GM23338 (cell line): ENCODE data around the gene GUCD1. TPM values are rescaled to one million over a fixed set of nuclear protein-coding genes. Genes with fewer than 3 reads are reported as not detected.

Source experiments
- ATAC-seq: fragments of 200-7000 bp; cut with Tn5 transposase; 3 replicates; pipeline ENCODE4 v1.9.1; 2020
- DNase-seq: peaks from one replicate; pipeline ENCODE4 v3.0.0-alpha.2; 2015; ENCODE audit warnings: low spot score
- H2AFZ ChIP-seq: fragments of 200-600 bp; sonication (generic); 2 replicates; pipeline ENCODE4 v1.8.0; 2016; ENCODE audit warnings: antibody characterized with exemption, mild to moderate bottlenecking, moderate library complexity
- H3F3A ChIP-seq: fragments of 200-600 bp; sonication (generic); replicated peaks from 2 replicates; pipeline ENCODE4 v1.8.0; 2017; ENCODE audit warnings: antibody characterized with exemption, mixed run types, low read depth
- H3K27ac ChIP-seq: fragments of 200-600 bp; sonication (generic); 2 replicates; pipeline ENCODE4 v1.6.1; 2016; ENCODE audit warnings: low read depth
- H3K27me3 ChIP-seq: fragments of 200-600 bp; sonication (generic); 2 replicates; pipeline ENCODE4 v1.8.0; 2016; ENCODE audit warnings: mild to moderate bottlenecking, mixed run types, moderate library complexity; ENCODE audit not compliant: insufficient read depth
- H3K36me3 ChIP-seq: fragments of 200-600 bp; sonication (generic); 2 replicates; pipeline ENCODE4 v1.8.0; 2016; ENCODE audit warnings: mild to moderate bottlenecking; ENCODE audit not compliant: insufficient read depth
- H3K4me1 ChIP-seq: fragments of 200-600 bp; sonication (generic); 2 replicates; pipeline ENCODE4 v1.8.0; 2016; ENCODE audit warnings: mild to moderate bottlenecking, moderate library complexity; ENCODE audit not compliant: insufficient read depth
- H3K4me2 ChIP-seq: fragments of 200-600 bp; sonication (generic); 2 replicates; pipeline ENCODE4 v1.7.1; 2017; ENCODE audit warnings: mixed run types
- H3K4me3 ChIP-seq: fragments of 200-600 bp; sonication (generic); 2 replicates; pipeline ENCODE4 v1.6.1; 2016; ENCODE audit warnings: mixed run types
- H3K79me2 ChIP-seq: fragments of 200-600 bp; sonication (generic); replicated peaks from 2 replicates; pipeline ENCODE4 v1.8.0; 2017; ENCODE audit warnings: mild to moderate bottlenecking; ENCODE audit not compliant: insufficient read depth
- H3K9me2 ChIP-seq: fragments of 200-600 bp; sonication (generic); 2 replicates; pipeline ENCODE4 v1.8.0; 2017; ENCODE audit not compliant: insufficient read depth
- H4K20me1 ChIP-seq: fragments of 200-600 bp; sonication (generic); replicated peaks from 2 replicates; pipeline ENCODE4 v1.8.0; 2017; ENCODE audit warnings: mild to moderate bottlenecking; ENCODE audit not compliant: insufficient read depth
- H3K27ac Mint-ChIP-seq: 2 replicates; pipeline ENCODE4 v1.8.0; 2020; ENCODE audit warnings: inconsistent platforms, mild to moderate bottlenecking, moderate library complexity, mixed read lengths
- H3K27me3 Mint-ChIP-seq: 3 replicates; pipeline ENCODE4 v1.8.0; 2022; ENCODE audit warnings: low read depth, mild to moderate bottlenecking, moderate library complexity, mixed read lengths, inconsistent platforms; ENCODE audit not compliant: insufficient read depth, poor library complexity
- H3K36me3 Mint-ChIP-seq: 3 replicates; pipeline ENCODE4 v1.8.0; 2021; ENCODE audit warnings: low read depth, mild to moderate bottlenecking, inconsistent platforms, moderate library complexity, mixed read lengths
- H3K4me1 Mint-ChIP-seq: 3 replicates; pipeline ENCODE4 v1.8.0; 2020; ENCODE audit warnings: mild to moderate bottlenecking, inconsistent platforms, mixed read lengths
- H3K4me3 Mint-ChIP-seq: 3 replicates; pipeline ENCODE4 v1.8.0; 2021; ENCODE audit warnings: moderate library complexity, mild to moderate bottlenecking, inconsistent platforms, mixed read lengths
- H3K9me3 Mint-ChIP-seq: 3 replicates; pipeline ENCODE4 v1.8.0; 2020; ENCODE audit warnings: moderate library complexity, mild to moderate bottlenecking, inconsistent platforms, mixed read lengths
- CTCF ChIP-seq, 2 experiments: fragments of 200-600 bp in 1 of 2; sonication (generic) in 1 of 2; conservative IDR thresholded peaks; 2 replicates each; pipeline versions ENCODE4 v1.5.1 to v1.6.1; 2016 to 2017; ENCODE audit warnings: antibody characterized with exemption in 2 of 2, low read depth in 2 of 2, mild to moderate bottlenecking in 2 of 2, moderate library complexity in 1 of 2
- STAT1 ChIP-seq: IDR thresholded peaks from one replicate; pipeline ENCODE4 v1.6.1; 2016; ENCODE audit warnings: antibody characterized with exemption; ENCODE audit not compliant: unreplicated experiment
- ZNF462 ChIP-seq: fragments of 250-450 bp; sonication (Bioruptor Pico); IDR thresholded peaks from 2 replicates; pipeline ENCODE4 v1.5.0; 2020; ENCODE audit warnings: mild to moderate bottlenecking, moderate library complexity
- polyA plus RNA-seq: library from polyadenylated mRNA; unstranded; fragments of >200 nt; fragmentation: Nextera tagmentation; extraction: Ambion mirVana; gene quantifications from 2 replicates; pipeline ENCODE4 v1.2.1, GENCODE V29; 2016
- total RNA-seq: library from RNA; depleted of rRNA; stranded (reverse); fragments of >200 nt; shearing (Covaris generic); gene quantifications from 2 replicates; pipeline ENCODE4 v1.2.3, GENCODE V29; 2014

The GUCD1 gene
- total and polyA plus RNA-seq, 2 experiments from 2014 or later = 39.0 to 106 TPM

GRCh38 chr22:24594569-24595120 is 39.7 kb upstream of the GUCD1 start:
- H3K4me3 ChIP-seq = no peak overlapping the region
- no peaks in the 10 kb centered on the region for H3K27me3 ChIP-seq
- H3K4me1 ChIP-seq = peaks cover 7% of the 10 kb centered on the region; the same call in 1 of the 2 replicates
- H3K79me2 ChIP-seq = no peaks in the 10 kb centered on the region
- H3F3A ChIP-seq = no peaks in the 10 kb centered on the region
- no peak for DNase-seq
- no peak overlapping the region for H3K4me3 Mint-ChIP-seq
- no peak overlapping the region for H3K27ac Mint-ChIP-seq
- H3K36me3 Mint-ChIP-seq = no peaks in the 10 kb centered on the region
- no peaks in the 10 kb centered on the region for H3K36me3 ChIP-seq
- H3K9me2 ChIP-seq = no peaks in the 10 kb centered on the region
- H3K27ac ChIP-seq = no peak overlapping the region
- ATAC-seq = no peak
- no peaks in the 10 kb centered on the region for H3K9me3 Mint-ChIP-seq
- no peak for TF ChIP-seq CTCF (conservative IDR thresholded peaks at IDR 0.05; ENCODE audit: low read depth in 2 of 2)
- TF ChIP-seq ZNF462 (CRISPR knock-in tag) = no peak
- TF ChIP-seq STAT1 = no peak
- H4K20me1 ChIP-seq = no peaks in the 10 kb centered on the region
- H3K4me1 Mint-ChIP-seq = peaks cover 25% of the 10 kb centered on the region
- no peak overlapping the region for H2AFZ ChIP-seq
- H3K27me3 Mint-ChIP-seq = peaks cover 16% of the 10 kb centered on the region
- H3K4me2 ChIP-seq = no peak overlapping the region
